Stomach smooth muscle (tissue), 2 donors: ENCODE data around the gene PALB2.
"Not testable (repeated sequence)": the region's sequence is repeated elsewhere in the genome, so short reads cannot be mapped to it uniquely, and the experiment has no call there.

Source experiments
- H3K27ac ChIP-seq: one replicate; pipeline ENCODE4 v1.7.0; 2013; ENCODE audit warnings: mild to moderate bottlenecking, low read length, inconsistent platforms
- H3K27me3 ChIP-seq, 2 donors: one replicate each; pipeline ENCODE4 v1.7.0; 2013; ENCODE audit warnings: low read length in 2 of 2; ENCODE audit not compliant: insufficient read depth in 2 of 2, control insufficient read depth in 1 of 2
- H3K36me3 ChIP-seq, 2 donors: one replicate each; pipeline ENCODE4 v1.7.0; 2013; ENCODE audit warnings: low read length in 2 of 2; ENCODE audit not compliant: control insufficient read depth in 2 of 2, insufficient read depth in 2 of 2
- H3K4me1 ChIP-seq: one replicate; pipeline ENCODE4 v1.7.0; 2013; ENCODE audit warnings: low read length; ENCODE audit not compliant: control insufficient read depth, insufficient read depth
- H3K4me3 ChIP-seq, 2 donors: one replicate each; pipeline ENCODE4 v1.7.0; 2013; ENCODE audit warnings: low read length in 2 of 2
- H3K9ac ChIP-seq, 2 donors: one replicate each; pipeline ENCODE4 v1.7.0; 2013; ENCODE audit warnings: low read length in 2 of 2, mild to moderate bottlenecking in 1 of 2
- H3K9me3 ChIP-seq, 2 donors: one replicate each; pipeline ENCODE4 v1.7.0; 2013; ENCODE audit warnings: low read length in 2 of 2; ENCODE audit not compliant: control insufficient read depth in 2 of 2
- donor health status: healthy.
- donor health status: Pancreatic carcinoma.

Gene PALB2

DNA sequence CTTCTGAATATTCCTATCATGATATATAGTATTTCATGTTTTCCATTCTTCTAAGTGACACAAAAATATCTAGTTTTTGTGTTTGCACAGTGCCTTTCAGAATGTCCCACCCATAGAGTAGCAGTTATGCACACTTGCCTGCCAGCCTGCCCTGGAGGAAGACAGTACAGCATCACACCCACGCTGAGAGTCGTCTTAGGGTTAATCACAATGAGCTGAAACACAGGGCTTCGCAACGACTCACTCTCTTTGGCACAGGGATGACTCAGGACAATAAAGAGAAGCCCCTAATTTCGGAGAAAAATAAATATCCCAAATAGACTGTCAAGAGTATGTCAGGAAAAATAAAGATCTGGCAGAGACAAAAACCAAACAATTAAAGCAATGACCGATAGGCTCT is 33.4 kb downstream of the PALB2 start:
- Histone ChIP-seq H3K27me3 (no peaks in the 10 kb centered on the region), H3K27ac (no peak overlapping the region), H3K9me3 (no peaks in the 10 kb centered on the region), H3K9ac (no peak overlapping the region), H3K36me3 (peaks cover 18 to 22% of the 10 kb centered on the region in 2 donors), H3K4me3 (no peak overlapping the region), H3K4me1 (no peaks in the 10 kb centered on the region)

DNA sequence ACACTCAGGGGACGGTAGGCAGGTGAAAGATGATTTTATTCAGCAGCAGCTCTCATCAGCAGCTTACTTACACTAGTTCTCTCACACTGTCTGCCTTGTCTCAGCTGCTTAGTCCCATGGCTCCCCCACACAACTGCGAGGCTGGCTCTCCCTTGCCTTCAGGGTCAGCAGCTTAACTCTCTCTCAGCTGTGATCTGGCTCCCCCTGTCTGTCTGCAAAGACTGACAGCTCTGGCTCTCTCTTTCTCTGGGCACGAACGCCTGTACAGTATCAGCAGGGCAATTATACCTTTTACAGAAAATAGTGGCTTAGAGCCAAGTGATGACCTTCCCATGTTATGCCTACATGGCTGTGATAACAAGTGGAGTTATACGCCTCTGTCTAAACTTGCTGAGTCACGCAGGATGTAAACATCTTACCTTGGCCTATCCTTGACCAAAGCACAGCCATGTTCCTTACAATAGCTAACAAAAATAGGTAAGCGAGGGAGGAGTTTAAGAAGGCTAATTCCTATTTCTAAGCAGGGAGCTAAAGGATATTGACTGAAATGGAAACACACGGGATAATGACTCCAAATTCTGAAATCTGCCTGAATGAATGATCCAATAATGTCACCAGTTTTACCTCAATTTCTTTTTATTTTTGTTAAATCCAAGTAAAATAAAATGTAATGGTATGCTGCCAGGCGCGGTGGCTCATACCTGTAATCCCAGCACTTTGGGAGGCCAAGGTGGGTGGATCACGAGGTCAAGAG is 43.9 kb downstream of the PALB2 start:
- Histone ChIP-seq H3K9ac (no peak overlapping the region), H3K36me3 (peaks cover 0 to 16% of the 10 kb centered on the region in 2 donors), H3K27me3 (no peaks in the 10 kb centered on the region), H3K9me3 (no peaks in the 10 kb centered on the region), H3K27ac (no peak overlapping the region), H3K4me3 (no peak overlapping the region), H3K4me1 (peaks cover 17% of the 10 kb centered on the region)

DNA sequence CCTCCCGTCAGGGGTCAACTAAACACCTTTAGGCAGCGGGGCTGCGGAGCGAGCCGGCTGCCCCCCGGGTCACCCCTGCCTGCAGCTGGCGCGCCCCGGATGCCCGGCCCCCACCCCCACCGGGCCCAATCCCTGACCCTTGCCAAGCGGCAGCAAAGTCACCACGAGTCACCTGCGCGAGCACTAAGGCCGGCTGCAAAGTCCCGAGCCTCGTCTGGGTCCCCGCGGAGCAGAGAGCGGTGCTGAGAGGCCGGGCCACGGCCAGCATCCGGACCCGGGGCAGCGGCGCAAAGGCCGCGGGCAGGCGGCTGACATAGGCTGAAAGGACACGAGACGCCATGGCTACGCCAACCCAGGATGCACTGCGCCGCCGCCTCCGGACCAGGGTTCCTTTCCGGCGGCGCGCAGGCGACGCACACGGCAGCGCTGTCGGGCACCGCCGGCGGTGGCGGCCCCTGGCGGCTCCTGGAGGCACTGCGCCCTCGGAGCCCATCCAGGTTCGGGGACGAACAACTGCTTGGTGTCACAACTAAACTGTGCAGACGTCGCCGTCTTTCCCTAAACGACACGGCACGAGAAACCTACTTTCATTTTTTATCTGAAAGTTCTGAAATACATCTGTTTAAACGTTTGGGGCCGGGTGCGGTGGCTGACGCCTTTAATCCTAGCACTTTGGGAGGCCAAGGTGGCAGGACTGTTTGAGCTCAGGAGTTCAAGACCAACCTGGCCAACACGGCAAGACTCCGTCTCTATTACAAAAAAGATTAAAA is 45.0 kb downstream of the PALB2 start, which contains the start of gene NDUFAB1:
Gene NDUFAB1, minus strand, starts transcription at position 366 of the 770 bp plus-strand sequence. Its CDS starts 26 bp downstream, at position 340.
- Histone ChIP-seq H3K9me3 (no peaks in the 10 kb centered on the region), H3K27ac (peak within 1 kb of the TSS; percentile 55), H3K4me1 (peaks cover 17% of the 10 kb centered on the region), H3K9ac (peak within 1 kb of the TSS; percentile 85 to 92), H3K4me3 (peak within 1 kb of the TSS; percentile 79 to 99), H3K36me3 (peaks cover 6 to 24% of the 10 kb centered on the region in 2 donors), H3K27me3 (no peaks in the 10 kb centered on the region)

DNA sequence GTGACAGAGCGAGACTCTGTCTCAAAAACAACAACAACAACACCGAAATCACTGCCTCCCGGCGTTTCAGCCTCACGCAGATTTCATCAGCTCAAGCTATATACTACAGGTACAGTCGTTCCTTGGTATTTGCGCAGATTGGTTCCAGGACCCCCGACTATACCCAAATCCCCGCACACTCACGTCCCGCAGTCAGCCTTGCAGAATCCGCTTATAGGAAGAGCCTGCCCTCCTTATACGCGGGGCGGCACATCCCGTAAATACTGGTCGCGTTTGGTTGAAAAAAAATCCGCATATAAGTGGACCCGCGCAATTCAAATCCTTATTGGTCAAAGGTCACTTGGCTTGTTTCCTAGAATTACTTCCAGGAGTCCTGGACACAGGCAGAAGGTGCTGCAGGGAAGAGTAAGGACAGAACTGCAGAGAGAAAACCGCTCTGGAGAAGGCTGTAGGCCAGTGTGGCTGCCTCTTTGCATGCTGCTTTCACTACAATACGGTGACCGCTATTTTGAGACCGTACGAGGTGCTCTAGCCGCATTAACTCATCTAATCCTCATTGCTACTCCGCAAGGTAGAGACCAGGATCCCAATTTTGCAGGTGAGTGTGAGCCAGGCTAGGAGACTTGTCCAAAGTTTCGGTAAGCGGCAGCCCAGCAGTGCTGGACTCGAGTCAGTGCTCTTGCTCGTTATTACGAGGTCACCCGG is 45.7 kb downstream of the PALB2 start:
- H3K4me3 ChIP-seq: peak overlapping the region; percentile 79 to 99
- H3K9ac ChIP-seq: peak overlapping the region; percentile 85 to 92
- no peaks in the 10 kb centered on the region for H3K27me3 ChIP-seq
- H3K27ac ChIP-seq: peak overlapping the region; percentile 55
- H3K36me3 ChIP-seq: peaks cover 11 to 28% of the 10 kb centered on the region in 2 donors
- H3K9me3 ChIP-seq: no peaks in the 10 kb centered on the region
- H3K4me1 ChIP-seq: peaks cover 17% of the 10 kb centered on the region

DNA sequence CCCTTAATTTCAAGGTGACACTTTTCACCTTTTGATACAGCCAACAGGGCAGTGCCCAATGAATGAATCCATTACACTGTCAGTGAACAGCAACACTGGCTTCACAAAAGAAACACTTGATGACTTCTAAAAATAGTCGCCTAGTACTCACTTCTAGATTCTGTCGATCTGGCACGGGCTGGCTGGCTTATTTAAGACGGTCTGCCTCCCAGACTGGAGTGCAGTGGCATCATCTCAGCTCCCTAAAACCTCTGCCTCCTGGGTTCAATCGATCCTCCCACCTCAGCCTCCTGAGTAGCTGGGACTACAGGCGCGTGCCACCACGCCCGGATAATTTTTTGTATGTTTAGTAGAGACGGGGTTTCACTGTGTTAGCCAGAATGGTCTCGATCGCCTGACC is 46.9 kb downstream of the PALB2 start:
- peaks cover 17 to 37% of the 10 kb centered on the region in 2 donors for H3K36me3 ChIP-seq
- H3K4me3 ChIP-seq: no peak overlapping the region
- H3K27me3 ChIP-seq: no peaks in the 10 kb centered on the region
- H3K4me1 ChIP-seq: peaks cover 17% of the 10 kb centered on the region
- no peak overlapping the region for H3K9ac ChIP-seq
- H3K27ac ChIP-seq: no peak overlapping the region
- H3K9me3 ChIP-seq: no peaks in the 10 kb centered on the region

DNA sequence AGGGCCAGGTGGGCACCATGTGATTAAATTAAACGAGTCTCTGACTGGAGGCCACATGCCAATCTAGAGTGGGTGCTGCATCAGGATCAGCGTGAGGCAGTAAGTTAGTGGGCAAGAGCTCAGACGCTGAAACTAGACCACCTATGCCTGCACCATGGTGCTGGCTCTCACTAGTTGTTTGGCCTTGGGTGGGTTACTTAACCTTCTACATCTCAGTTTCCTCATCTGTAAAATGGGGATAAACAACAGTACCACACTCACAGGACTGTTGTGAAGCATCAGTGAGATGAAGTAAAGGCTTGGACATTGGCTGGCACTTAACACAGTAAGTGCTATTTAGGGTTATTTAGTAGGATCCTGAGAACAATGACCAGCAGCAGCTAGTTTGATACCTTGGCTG is 50.9 kb downstream of the PALB2 start:
- Histone ChIP-seq H3K27me3 (no peaks in the 10 kb centered on the region), H3K27ac (no peak overlapping the region), H3K4me1 (peaks cover 9% of the 10 kb centered on the region), H3K9ac (no peak overlapping the region), H3K36me3 (peaks cover 30 to 61% of the 10 kb centered on the region in 2 donors), H3K9me3 (no peaks in the 10 kb centered on the region), H3K4me3 (no peak overlapping the region)

DNA sequence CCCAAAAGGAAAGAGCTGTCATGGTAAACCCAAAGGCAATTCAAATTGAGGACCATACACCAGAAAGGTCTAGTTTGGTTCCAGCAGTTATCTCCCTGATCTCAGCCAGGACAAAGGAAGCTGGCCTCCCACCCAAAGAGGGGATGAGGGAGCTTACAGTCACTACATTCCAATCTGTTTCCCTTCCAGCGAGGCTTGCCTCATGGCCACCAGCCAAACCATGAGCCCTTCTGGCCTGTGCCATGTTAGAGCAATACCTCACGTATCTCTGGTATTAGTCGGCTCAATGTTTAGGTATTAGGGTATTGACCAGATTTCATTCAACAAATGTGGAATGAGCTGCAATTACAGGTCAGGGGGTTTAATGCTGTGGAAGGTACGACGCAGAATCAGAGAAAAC is 53.4 kb downstream of the PALB2 start:
- Histone ChIP-seq H3K27me3 (no peaks in the 10 kb centered on the region), H3K4me1 (no peaks in the 10 kb centered on the region), H3K27ac (no peak overlapping the region), H3K9ac (no peak overlapping the region), H3K9me3 (no peaks in the 10 kb centered on the region), H3K4me3 (no peak overlapping the region), H3K36me3 (peaks cover 39 to 64% of the 10 kb centered on the region in 2 donors)

DNA sequence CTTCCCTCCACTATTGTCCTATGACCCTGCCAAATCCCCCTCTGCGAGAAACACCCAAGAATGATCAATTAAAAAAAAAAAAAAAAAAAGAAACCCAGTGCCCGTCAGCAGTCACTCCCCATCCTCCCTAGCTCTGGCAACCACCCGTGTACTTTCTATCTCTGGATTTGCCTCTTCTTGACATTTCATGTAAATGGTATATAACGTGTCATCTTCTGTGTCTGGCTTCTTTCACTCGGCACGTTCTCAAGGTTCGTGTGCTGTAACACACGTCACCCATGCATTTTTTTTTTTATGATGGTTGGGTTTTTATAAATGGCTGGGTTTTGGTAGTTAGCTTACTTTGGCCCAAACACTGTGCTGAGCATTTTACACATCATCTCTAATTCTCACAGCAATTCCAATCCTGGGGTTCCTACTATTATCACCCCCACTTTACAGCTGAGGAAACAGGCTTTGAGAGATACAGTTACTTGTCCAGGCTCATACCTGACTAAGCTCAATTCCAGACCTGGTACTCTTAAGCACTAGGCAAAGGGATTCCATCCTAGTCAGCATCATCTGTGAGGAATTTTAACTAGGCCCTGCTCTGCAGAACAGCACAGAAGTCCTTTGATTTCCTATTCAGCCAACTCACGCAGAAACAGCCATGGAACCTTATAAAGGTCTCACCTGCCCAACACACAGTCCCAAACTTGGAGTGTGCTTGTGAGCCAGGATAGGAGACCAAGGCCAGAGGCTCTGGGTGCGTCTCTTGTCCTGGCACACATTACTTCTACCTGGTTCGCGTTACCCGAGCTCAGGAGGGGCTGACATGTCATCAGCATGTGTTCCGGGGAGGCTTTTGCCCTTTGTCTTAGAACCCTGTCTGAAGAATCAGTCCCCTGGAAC is 56.7 kb downstream of the PALB2 start:
- H3K4me3 ChIP-seq: no peak overlapping the region
- H3K27ac ChIP-seq: no peak overlapping the region
- H3K9ac ChIP-seq: no peak overlapping the region
- no peaks in the 10 kb centered on the region for H3K4me1 ChIP-seq
- H3K9me3 ChIP-seq: no peaks in the 10 kb centered on the region
- H3K36me3 ChIP-seq: peaks cover 33 to 52% of the 10 kb centered on the region in 2 donors
- H3K27me3 ChIP-seq: no peaks in the 10 kb centered on the region

DNA sequence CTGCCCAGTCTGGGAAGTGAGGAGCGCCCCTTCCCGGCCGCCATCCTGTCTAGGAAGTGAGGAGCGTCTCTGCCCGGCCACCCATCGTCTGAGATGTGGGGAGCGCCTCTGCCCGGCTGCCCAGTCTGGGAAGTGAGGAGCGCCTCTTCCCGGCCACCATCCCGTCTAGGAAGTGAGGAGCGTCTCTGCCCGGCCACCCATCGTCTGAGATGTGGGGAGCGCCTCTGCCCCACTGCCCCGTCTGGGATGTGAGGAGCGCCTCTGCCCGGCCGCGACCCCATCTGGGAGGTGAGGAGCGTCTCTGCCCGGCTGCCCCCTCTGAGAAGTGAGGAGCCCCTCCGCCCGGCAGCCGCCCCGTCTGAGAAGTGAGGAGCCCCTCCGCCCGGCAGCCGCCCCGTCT is 57.8 kb downstream of the PALB2 start:
- H3K27ac ChIP-seq, H3K27me3 ChIP-seq, H3K9ac ChIP-seq, H3K4me1 ChIP-seq, H3K4me3 ChIP-seq, H3K9me3 ChIP-seq: not testable (repeated sequence)
- H3K36me3 ChIP-seq: peaks cover 40 to 52% of the 10 kb centered on the region in 2 donors

DNA sequence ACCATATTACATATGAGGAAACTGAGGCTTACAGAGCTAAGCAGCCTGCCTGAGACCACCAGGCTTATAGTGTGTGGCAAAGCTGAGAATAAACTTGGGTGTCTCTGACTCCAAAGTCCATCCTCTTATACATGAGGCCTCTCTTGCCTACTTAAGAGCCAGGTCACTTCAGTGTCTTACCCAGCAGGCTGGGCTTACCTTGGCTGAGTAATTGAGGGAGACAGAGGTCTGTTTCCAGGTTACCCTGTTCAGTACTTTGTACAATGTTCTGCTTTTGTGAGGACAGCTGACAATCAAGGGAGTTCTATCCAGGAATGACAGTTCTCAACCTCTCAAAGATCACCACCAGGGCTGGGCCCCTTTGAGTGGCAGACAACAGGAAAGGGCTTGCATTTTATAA is 59.3 kb downstream of the PALB2 start:
- Histone ChIP-seq H3K9ac (no peak overlapping the region), H3K9me3 (no peaks in the 10 kb centered on the region), H3K4me3 (no peak overlapping the region), H3K4me1 (no peaks in the 10 kb centered on the region), H3K27ac (no peak overlapping the region), H3K36me3 (peaks cover 41 to 48% of the 10 kb centered on the region in 2 donors), H3K27me3 (no peaks in the 10 kb centered on the region)
